ENCODE results near the gene C1RL. TPM values are rescaled to one million over a fixed set of nuclear protein-coding genes. Genes with fewer than 3 reads are reported as not detected.

Gene C1RL
- polyA plus RNA-seq (2011; rRNA removed) (33.6 and 50.5 TPM in 2 replicates), polyA minus RNA-seq (2011; rRNA and poly(A)+ RNA removed) (39.9 and 50.6 TPM in 2 replicates)

DNA sequence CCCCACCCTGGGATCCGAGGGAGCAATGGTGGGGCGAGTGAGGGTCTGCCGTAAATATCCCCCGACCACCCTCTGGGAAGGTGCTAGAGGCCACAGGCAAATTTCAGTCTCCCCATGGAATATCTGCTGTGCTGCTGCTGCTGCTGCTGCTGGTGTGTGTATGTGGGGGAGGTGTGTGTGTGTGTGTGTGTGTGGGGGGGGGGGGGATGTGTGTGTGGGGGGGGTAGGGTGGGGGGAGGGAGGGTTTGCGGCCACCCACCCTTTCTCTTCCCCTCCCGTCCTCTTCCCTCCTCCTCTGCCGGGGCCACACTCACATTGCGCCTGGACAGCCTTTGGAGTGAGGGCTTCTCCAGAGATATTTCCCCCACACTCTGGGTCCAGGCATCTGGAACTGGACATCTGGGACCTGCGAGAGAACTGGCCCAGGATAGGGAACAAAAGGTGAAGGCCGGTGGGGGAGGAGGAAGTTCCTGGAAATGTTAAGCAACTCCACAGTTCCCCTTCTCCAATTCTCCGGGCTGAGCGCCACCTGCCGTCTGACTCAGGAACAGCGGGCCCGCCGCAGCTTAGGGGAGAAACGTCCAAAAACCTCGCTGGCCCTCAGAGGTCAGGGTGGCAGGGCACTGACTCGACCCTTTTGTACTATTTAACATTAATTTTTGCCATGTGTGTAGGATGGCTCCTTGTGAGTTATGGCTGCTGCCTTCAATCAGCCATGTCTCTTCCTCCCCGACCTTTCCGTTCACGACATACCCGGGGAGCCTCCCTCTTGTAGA lies at the start of gene C1RL:
TSS of gene C1RL (minus strand) at position 419 of the 776 bp plus-strand sequence. CDS start at position 385, 34 bp downstream.
- ChIA-PET POLR2A (no interaction called here), CTCF (interaction anchor here (0.7 to 8.4 kb wide), 37 partner anchors 11 to 237 kb away, joined by 3 to 151 read pairs (median 5); partner anchors contain the start of genes C12orf57, C1R, C1S and RNU7-1)
- peaks cover 6% of the 10 kb centered on the region for H3K36me3 ChIP-seq (ENCODE audit: control insufficient read depth, insufficient read depth, low read length)
- H3K4me3 ChIP-seq (ENCODE audit: low read depth, low read length), result peak within 1 kb of the TSS; percentile 68
- TF ChIP-seq CTCF (IDR thresholded peaks at IDR 0.05; ENCODE audit: insufficient read depth, low read depth, low read length), result peak; percentile 98
- DNase-seq (ENCODE audit: low read depth), result no peak
- no peaks in the 10 kb centered on the region for H3K27me3 ChIP-seq (ENCODE audit: control insufficient read depth, insufficient read depth, low read length)

GRCh38 chr12:7157391-7157790 lies 48.4 kb upstream of the C1RL start:
- POLR2A ChIA-PET, result no interaction called here
- CTCF ChIA-PET, result no interaction called here
- no peaks in the 10 kb centered on the region for H3K27me3 ChIP-seq (ENCODE audit: control insufficient read depth, insufficient read depth, low read length)
- no peak for TF ChIP-seq CTCF (IDR thresholded peaks at IDR 0.05; ENCODE audit: insufficient read depth, low read depth, low read length)
- no peak overlapping the region for H3K4me3 ChIP-seq (ENCODE audit: low read depth, low read length)
- no peak for DNase-seq (ENCODE audit: low read depth)
- H3K36me3 ChIP-seq (ENCODE audit: control insufficient read depth, insufficient read depth, low read length), result peaks cover 10% of the 10 kb centered on the region

- Histone ChIP-seq H3K4me3 (ENCODE audit: low read depth, low read length) (no peak overlapping the region), H3K27me3 (ENCODE audit: control insufficient read depth, insufficient read depth, low read length) (no peaks in the 10 kb centered on the region), H3K36me3 (ENCODE audit: control insufficient read depth, insufficient read depth, low read length) (peaks cover 10% of the 10 kb centered on the region)
- TF ChIP-seq CTCF (IDR thresholded peaks at IDR 0.05; ENCODE audit: insufficient read depth, low read depth, low read length), result no peak
- POLR2A ChIA-PET, result no interaction called here
- CTCF ChIA-PET, result interaction anchor here (2.9 to 4.1 kb wide), 2 partner anchors 8 to 12 kb away, joined by 9 to 37 read pairs; no protein-coding TSS in a partner anchor
- DNase-seq (ENCODE audit: low read depth), result no peak
Observed at GRCh38 chr12:7156259-7157197, 47.5 kb upstream of the C1RL start.

DNA sequence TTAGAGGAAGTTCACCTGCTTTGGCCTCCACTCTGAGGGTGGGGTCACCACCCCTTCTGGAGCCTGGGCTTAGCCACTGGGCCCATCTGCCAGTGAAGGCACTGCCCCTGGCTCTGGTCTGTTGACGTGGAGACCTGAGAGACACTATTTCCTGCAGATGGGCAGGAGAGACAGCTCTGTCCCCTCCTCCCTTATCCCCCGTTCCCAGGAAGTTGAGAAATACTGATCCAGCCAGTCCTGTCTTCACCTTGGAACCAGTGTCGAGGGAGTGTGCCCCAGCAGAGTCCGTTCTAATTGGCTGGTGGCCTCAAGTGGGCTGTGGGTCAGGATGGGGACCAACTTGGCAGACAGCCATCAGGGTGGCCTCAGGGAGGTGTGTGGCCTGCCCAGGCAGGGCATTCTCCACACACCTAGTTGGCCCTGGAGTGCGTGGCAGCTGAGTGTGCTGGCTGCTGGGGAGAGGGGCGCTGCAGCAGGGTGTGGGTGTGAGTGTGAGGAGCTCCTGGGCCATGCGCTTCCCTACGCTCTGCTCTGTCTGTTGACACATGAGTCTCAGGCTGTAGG lies 46.5 kb upstream of the C1RL start:
- Histone ChIP-seq H3K36me3 (ENCODE audit: control insufficient read depth, insufficient read depth, low read length) (peaks cover 13% of the 10 kb centered on the region), H3K4me3 (ENCODE audit: low read depth, low read length) (no peak overlapping the region), H3K27me3 (ENCODE audit: control insufficient read depth, insufficient read depth, low read length) (no peaks in the 10 kb centered on the region)
- DNase-seq (ENCODE audit: low read depth), result no peak
- CTCF ChIA-PET, result interaction anchor here (2.9 to 4.1 kb wide), 3 partner anchors 9 to 14 kb away, joined by 9 to 37 read pairs (median 20); no protein-coding TSS in a partner anchor
- POLR2A ChIA-PET, result interaction anchor here (0.5 kb wide), 1 partner anchor 10 kb away, joined by 7 read pairs; no protein-coding TSS in a partner anchor
- TF ChIP-seq CTCF (IDR thresholded peaks at IDR 0.05; ENCODE audit: insufficient read depth, low read depth, low read length), result no peak

All from BJ (cell line).